H1 (cell line): ENCODE measurements around the gene OST4. TPM values are rescaled to one million over a fixed set of nuclear protein-coding genes. Genes with fewer than 3 reads are reported as not detected.
A peak's percentile ranks its signal among the peaks of the same experiment; 100 is the strongest.

ENCODE experiments used
- CTCF ChIA-PET: fragments of 300-600 bp; sonication (Branson Sonifier 250); formaldehyde crosslinking; loops from one replicate; lab custom pipeline; 2021; ENCODE audit not compliant: partially characterized antibody; lab: Charles Lee
- POLR2A ChIA-PET: fragments of 300-600 bp; sonication (Branson Sonifier 250); formaldehyde crosslinking; loops from one replicate; lab custom pipeline; 2021; ENCODE audit warnings: inconsistent platforms; ENCODE audit not compliant: partially characterized antibody; lab: Charles Lee
- DNase-seq, 2 experiments: peaks; one replicate each; pipeline versions ENCODE4 v3.0.0 to v3.0.0-alpha.2; 2010 to 2022; ENCODE audit warnings: low spot score in 2 of 2, low read depth in 1 of 2, mixed read lengths in 1 of 2
- FAIRE-seq: peaks from 2 replicates; lab custom pipeline; 2011; peaks lifted over from hg19 to GRCh38; lab: Jason Lieb, UNC
- H2AFZ ChIP-seq: 2 replicates; pipeline ENCODE4 v1.8.1; 2012; ENCODE audit warnings: low read length, inconsistent platforms
- H2AK5ac ChIP-seq: 2 replicates; pipeline ENCODE4 v1.6.1; 2013; ENCODE audit warnings: low read depth, low read length
- H2BK120ac ChIP-seq: replicated peaks from 2 replicates; pipeline ENCODE3; 2013; ENCODE audit warnings: low read depth, low read length, inconsistent platforms
- H2BK12ac ChIP-seq: 2 replicates; pipeline ENCODE4 v1.6.1; 2013; ENCODE audit warnings: low read depth, low read length
- H2BK15ac ChIP-seq: 2 replicates; pipeline ENCODE4 v1.6.1; 2013; ENCODE audit warnings: low read length
- H2BK20ac ChIP-seq: 2 replicates; pipeline ENCODE4 v1.6.1; 2013; ENCODE audit warnings: low read length
- H2BK5ac ChIP-seq: 2 replicates; pipeline ENCODE4 v1.6.1; 2013; ENCODE audit warnings: low read depth, low read length
- H3K14ac ChIP-seq: 2 replicates; pipeline ENCODE4 v1.6.1; 2013; ENCODE audit warnings: inconsistent platforms; ENCODE audit not compliant: insufficient read length
- H3K18ac ChIP-seq: 2 replicates; pipeline ENCODE4 v1.6.1; 2013; ENCODE audit warnings: low read length; ENCODE audit errors: extremely low read depth
- H3K23ac ChIP-seq: 2 replicates; pipeline ENCODE4 v1.6.1; 2013; ENCODE audit warnings: inconsistent platforms; ENCODE audit not compliant: insufficient read length
- H3K23me2 ChIP-seq: 2 replicates; pipeline ENCODE4 v1.6.1; 2013; ENCODE audit warnings: low read depth, low read length
- H3K27ac ChIP-seq: 2 replicates; pipeline ENCODE4 v1.6.1; 2011; ENCODE audit warnings: low read depth, low read length, inconsistent platforms
- H3K27me3 ChIP-seq, 4 experiments: replicated peaks in 1 of 4; 1 replicate in 1 of 4; 2 replicates in 3 of 4; pipeline versions ENCODE4 v1.6.1 to v1.8.1; 2011 to 2013; ENCODE audit warnings: low read length in 3 of 4, mild to moderate bottlenecking in 3 of 4, inconsistent platforms in 2 of 4, mixed read lengths in 2 of 4, moderate library complexity in 1 of 4; ENCODE audit not compliant: control insufficient read depth in 3 of 4, insufficient read depth in 3 of 4; ENCODE audit errors: extremely low read depth in 1 of 4
- H3K36me3 ChIP-seq, 4 experiments: 2 replicates each; pipeline versions ENCODE4 v1.6.1 to v1.8.1; 2011 to 2013; ENCODE audit warnings: mild to moderate bottlenecking in 4 of 4, low read length in 3 of 4, moderate library complexity in 2 of 4, control low read depth in 1 of 4, inconsistent platforms in 1 of 4; ENCODE audit not compliant: insufficient read depth in 4 of 4, control insufficient read depth in 2 of 4
- H3K4ac ChIP-seq: replicated peaks from 2 replicates; pipeline ENCODE3; 2013; ENCODE audit warnings: low read length, low read depth, mixed read lengths, inconsistent platforms; ENCODE audit not compliant: insufficient read length
- H3K4me1 ChIP-seq, 4 experiments: replicated peaks in 1 of 4; 1 replicate in 1 of 4; 2 replicates in 3 of 4; pipeline versions ENCODE4 v1.6.1 to v1.8.1; 2011 to 2013; ENCODE audit warnings: low read length in 3 of 4, inconsistent platforms in 2 of 4, mixed read lengths in 1 of 4; ENCODE audit not compliant: insufficient read depth in 4 of 4, control insufficient read depth in 3 of 4
- H3K4me2 ChIP-seq, 2 experiments: 2 replicates each; pipeline versions ENCODE4 v1.6.1 to v1.8.1; 2011 to 2013; ENCODE audit warnings: low read depth in 2 of 2, low read length in 2 of 2, control low read depth in 1 of 2, inconsistent platforms in 1 of 2, mild to moderate bottlenecking in 1 of 2; ENCODE audit not compliant: insufficient read depth in 1 of 2
- H3K4me3 ChIP-seq, 4 experiments: fragments of 200-600, 300-600 bp in 1 of 4; sonication (generic), shearing (Covaris generic), sonication (Bioruptor Twin) in 1 of 4; 2 replicates each; pipeline versions ENCODE4 v1.5.1 to v1.8.1; 2011 to 2016; ENCODE audit warnings: low read length in 4 of 4, low read depth in 3 of 4, control low read depth in 2 of 4, inconsistent platforms in 2 of 4, mild to moderate bottlenecking in 2 of 4, mixed read lengths in 1 of 4, moderate library complexity in 1 of 4; ENCODE audit not compliant: insufficient read depth in 2 of 4; ENCODE audit errors: extremely low read depth in 1 of 4
- H3K56ac ChIP-seq: replicated peaks from 2 replicates; pipeline ENCODE3; 2013; ENCODE audit warnings: low read depth, mild to moderate bottlenecking, mixed read lengths, low read length, inconsistent platforms; ENCODE audit not compliant: insufficient read length
- H3K79me1 ChIP-seq: 2 replicates; pipeline ENCODE4 v1.6.1; 2013; ENCODE audit warnings: low read depth, low read length, control low read depth
- H3K79me2 ChIP-seq, 2 experiments: 2 replicates each; pipeline versions ENCODE4 v1.6.1 to v1.8.1; 2012 to 2013; ENCODE audit warnings: low read length in 2 of 2, mild to moderate bottlenecking in 2 of 2, inconsistent platforms in 1 of 2; ENCODE audit not compliant: insufficient read depth in 2 of 2, control insufficient read depth in 1 of 2
- H3K9ac ChIP-seq, 4 experiments: replicated peaks in 1 of 4; 1 replicate in 1 of 4; 2 replicates in 3 of 4; pipeline versions ENCODE4 v1.6.1 to v1.8.1; 2011 to 2013; ENCODE audit warnings: low read depth in 3 of 4, low read length in 3 of 4, control low read depth in 2 of 4, mild to moderate bottlenecking in 2 of 4, moderate library complexity in 2 of 4, inconsistent platforms in 1 of 4; ENCODE audit errors: extremely low read depth in 1 of 4
- H3K9me3 ChIP-seq, 2 experiments: 2 replicates each; pipeline versions ENCODE4 v1.6.1 to v1.8.1; 2012 to 2013; ENCODE audit warnings: mild to moderate bottlenecking in 2 of 2, moderate library complexity in 2 of 2, control low read depth in 1 of 2, inconsistent platforms in 1 of 2, low read depth in 1 of 2, low read length in 1 of 2, mixed read lengths in 1 of 2; ENCODE audit not compliant: insufficient read depth in 2 of 2
- H4K20me1 ChIP-seq, 2 experiments: replicated peaks in 1 of 2; 2 replicates each; pipeline versions ENCODE3 to v1.8.1; 2011 to 2013; ENCODE audit warnings: inconsistent platforms in 2 of 2, low read length in 2 of 2, mild to moderate bottlenecking in 1 of 2; ENCODE audit not compliant: insufficient read depth in 2 of 2, control insufficient read depth in 1 of 2
- H4K5ac ChIP-seq: 2 replicates; pipeline ENCODE4 v1.6.1; 2013; ENCODE audit warnings: low read length, low read depth, mixed read lengths, inconsistent platforms; ENCODE audit not compliant: insufficient read length
- H4K8ac ChIP-seq: 2 replicates; pipeline ENCODE4 v1.8.0; 2013; ENCODE audit warnings: mild to moderate bottlenecking, moderate library complexity, low read length, inconsistent platforms; ENCODE audit not compliant: insufficient read depth; ENCODE audit errors: extremely low read depth
- H4K91ac ChIP-seq: replicated peaks from 2 replicates; pipeline ENCODE3; 2013; ENCODE audit warnings: low read length, mixed read lengths, inconsistent platforms; ENCODE audit not compliant: insufficient read length
- BACH1 ChIP-seq: IDR thresholded peaks from 2 replicates; pipeline ENCODE4 v1.6.1; 2012; ENCODE audit warnings: low read length, improper control_type of control experiment
- KDM1A ChIP-seq: fragments of 200-600, 300-600 bp; sonication (generic); IDR thresholded peaks from 2 replicates; pipeline ENCODE4 v1.7.1; 2016; ENCODE audit warnings: mild to moderate bottlenecking, low read length, borderline replicate concordance
- NRF1 ChIP-seq: IDR thresholded peaks from 2 replicates; pipeline ENCODE4 v1.6.1; 2011; ENCODE audit warnings: mild to moderate bottlenecking, low read depth, low read length, improper control_type of control experiment
- POLR2AphosphoS5 ChIP-seq: IDR thresholded peaks from 2 replicates; pipeline ENCODE4 v1.6.1; 2011; ENCODE audit warnings: low read depth, low read length
- RAD21 ChIP-seq, 2 experiments: IDR thresholded peaks in 1 of 2; conservative IDR thresholded peaks in 1 of 2; 2 replicates each; pipeline ENCODE4 v1.6.1; 2011; ENCODE audit warnings: low read depth in 2 of 2, low read length in 2 of 2, improper control_type of control experiment in 1 of 2, inconsistent platforms in 1 of 2, mild to moderate bottlenecking in 1 of 2, moderate library complexity in 1 of 2
- RFX5 ChIP-seq: IDR thresholded peaks from 2 replicates; pipeline ENCODE4 v1.6.1; 2011; ENCODE audit warnings: low read depth, low read length, improper control_type of control experiment, borderline replicate concordance
- SIN3A ChIP-seq, 2 experiments: IDR thresholded peaks in 1 of 2; conservative IDR thresholded peaks in 1 of 2; 2 replicates each; pipeline ENCODE4 v1.6.1; 2011 to 2012; ENCODE audit warnings: low read length in 2 of 2, improper control_type of control experiment in 1 of 2, low read depth in 1 of 2, mild to moderate bottlenecking in 1 of 2
- TAF7 ChIP-seq: optimal IDR thresholded peaks from 2 replicates; pipeline ENCODE3; 2011; ENCODE audit warnings: low read depth, mild to moderate bottlenecking, inconsistent platforms, low read length, moderate library complexity, borderline replicate concordance
- TBP ChIP-seq: IDR thresholded peaks from 2 replicates; pipeline ENCODE4 v1.6.1; 2011; ENCODE audit warnings: low read depth, low read length, improper control_type of control experiment
- WGBS, 2 experiments: shearing (Covaris generic) in 1 of 2; methylation state at CpG; one replicate each; pipeline versions ENCODE4 v1.1.6 to v1.1.7; 2013 to 2015; ENCODE audit warnings: low lambda C conversion rate in 2 of 2, mixed read lengths in 2 of 2, inconsistent platforms in 1 of 2, low coverage in 1 of 2, missing lambda C conversion rate in 1 of 2; ENCODE audit not compliant: insufficient replicate concordance in 2 of 2, insufficient coverage in 1 of 2, insufficient read length in 1 of 2; ENCODE audit errors: extremely low coverage in 1 of 2, missing lambda C conversion rate in 1 of 2; 5-methylcytosine and 5-hydroxymethylcytosine counted together
- polyA plus RNA-seq, 7 experiments: library from polyadenylated mRNA; depleted of rRNA in 3 of 7; stranded (reverse) in 5 of 7; unstranded in 2 of 7; fragments of >200 nt in 5 of 7; fragments of 200-250 nt in 2 of 7; gene quantifications; 1 replicate in 5 of 7; 2 replicates in 1 of 7; 4 replicates in 1 of 7; pipeline versions ENCODE4 v1.2.1 to v1.2.3, GENCODE V29; 2011 to 2013; ENCODE audit warnings: missing spikeins in 2 of 7, mixed read lengths in 2 of 7
- total RNA-seq: library from RNA; stranded (reverse); fragmentation: NEBNext Ultra II Directional; extraction: Animal tissue kit (Norgen Biotek cat#: 25700); gene quantifications from 2 replicates; pipeline ENCODE4 v1.2.1, GENCODE V29; 2021
- TF ChIP-seq, protein P1 (sequence below), 3 experiments: IDR thresholded peaks; 1 replicate in 2 of 3; 2 replicates in 1 of 3; pipeline versions ENCODE4 v1.5.1 to v1.6.1; 2011; ENCODE audit warnings: low read length in 3 of 3, mild to moderate bottlenecking in 3 of 3, inconsistent platforms in 2 of 3, low read depth in 1 of 3, moderate library complexity in 1 of 3; ENCODE audit not compliant: insufficient read depth in 1 of 3; ENCODE audit errors: control extremely low read depth in 1 of 3

OST4 gene
- total and polyA plus RNA-seq, 2 of the 8 experiments (the other 6 are each of a cell fraction or from before 2014, with no cell fraction given): 225 to 865 TPM

- no peak overlapping the region for H3K4me2 ChIP-seq
- no peak overlapping the region for H2BK5ac ChIP-seq
- H3K27ac ChIP-seq: no peak overlapping the region
- H3K36me3 ChIP-seq: peaks cover 0 to 3% (median 1%) of the 10 kb centered on the region in 4 experiments; a peak in 3 of 8 replicates
- H3K23me2 ChIP-seq: no peaks in the 10 kb centered on the region
- no peak overlapping the region for H3K14ac ChIP-seq
- WGBS, 2 experiments: 61% methylated on average over 15 of the region's 18 CpGs; no CpG with 5 or more reads in 1 of the 2 experiments
- H2AFZ ChIP-seq: no peak overlapping the region
- H3K9me3 ChIP-seq: no peaks in the 10 kb centered on the region
- peaks cover 0 to 4% (median under 1%) of the 10 kb centered on the region in 4 experiments; a peak in 1 of 7 replicates for H3K4me1 ChIP-seq
- no peak overlapping the region for H4K5ac ChIP-seq
- DNase-seq: peak; percentile 47 to 87
- H4K8ac ChIP-seq: no peak overlapping the region; the same call in 1 of the 2 replicates
- no peak overlapping the region; the same call in 1 of the 2 replicates for H3K18ac ChIP-seq
- no peak for FAIRE-seq
- H3K27me3 ChIP-seq: no peaks in the 10 kb centered on the region; a peak in 1 of 7 replicates
- ChIA-PET POLR2A (interaction anchor here (0.7 to 1.6 kb wide), 5 partner anchors 9 to 188 kb away, joined by 3 to 8 read pairs (median 3); partner anchors contain the start of genes ATRAID, MAPRE3 and SLC5A6), CTCF (interaction anchor here (0.6 to 6.1 kb wide), 40 partner anchors 8 to 584 kb away, joined by 3 to 122 read pairs (median 6); partner anchors contain the start of genes AGBL5, DPYSL5, MAPRE3 and TMEM214)
- no peak overlapping the region for H3K4me3 ChIP-seq
- no peak overlapping the region for H2AK5ac ChIP-seq
- H2BK120ac ChIP-seq: no peak overlapping the region
- no peak overlapping the region for H2BK20ac ChIP-seq
- no peak overlapping the region for H4K91ac ChIP-seq
- H3K4ac ChIP-seq: no peak overlapping the region
- no peak overlapping the region for H3K23ac ChIP-seq
- peaks cover 2% of the 10 kb centered on the region; the same call in 1 of the 2 replicates for H3K79me1 ChIP-seq
- H3K79me2 ChIP-seq: no peaks in the 10 kb centered on the region
- no peak overlapping the region for H2BK15ac ChIP-seq
- H3K9ac ChIP-seq: no peak overlapping the region
- no peak overlapping the region for H3K56ac ChIP-seq
- no peak overlapping the region for H2BK12ac ChIP-seq
- H4K20me1 ChIP-seq: peaks cover 0 to 11% of the 10 kb centered on the region in 2 experiments
- TF ChIP-seq, protein P1, sequence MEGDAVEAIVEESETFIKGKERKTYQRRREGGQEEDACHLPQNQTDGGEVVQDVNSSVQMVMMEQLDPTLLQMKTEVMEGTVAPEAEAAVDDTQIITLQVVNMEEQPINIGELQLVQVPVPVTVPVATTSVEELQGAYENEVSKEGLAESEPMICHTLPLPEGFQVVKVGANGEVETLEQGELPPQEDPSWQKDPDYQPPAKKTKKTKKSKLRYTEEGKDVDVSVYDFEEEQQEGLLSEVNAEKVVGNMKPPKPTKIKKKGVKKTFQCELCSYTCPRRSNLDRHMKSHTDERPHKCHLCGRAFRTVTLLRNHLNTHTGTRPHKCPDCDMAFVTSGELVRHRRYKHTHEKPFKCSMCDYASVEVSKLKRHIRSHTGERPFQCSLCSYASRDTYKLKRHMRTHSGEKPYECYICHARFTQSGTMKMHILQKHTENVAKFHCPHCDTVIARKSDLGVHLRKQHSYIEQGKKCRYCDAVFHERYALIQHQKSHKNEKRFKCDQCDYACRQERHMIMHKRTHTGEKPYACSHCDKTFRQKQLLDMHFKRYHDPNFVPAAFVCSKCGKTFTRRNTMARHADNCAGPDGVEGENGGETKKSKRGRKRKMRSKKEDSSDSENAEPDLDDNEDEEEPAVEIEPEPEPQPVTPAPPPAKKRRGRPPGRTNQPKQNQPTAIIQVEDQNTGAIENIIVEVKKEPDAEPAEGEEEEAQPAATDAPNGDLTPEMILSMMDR (IDR thresholded peaks at IDR 0.05; ENCODE audit: control extremely low read depth in 1 of 3, insufficient read depth in 1 of 3, low read depth in 1 of 3, low read length in 3 of 3): peak; percentile 79 to 81 (median 79)
- TF ChIP-seq SIN3A (conservative IDR thresholded peaks at IDR 0.05 in 1 of 2, IDR thresholded peaks at IDR 0.05 in 1 of 2; ENCODE audit: low read depth in 1 of 2, low read length in 2 of 2) (0 out of 4 replicates have a peak, but pooled peaks of 1 of the 2 experiments have one; percentile 26), RFX5 (no peak), TBP (no peak), KDM1A (no peak), NRF1 (no peak), POLR2AphosphoS5 (no peak), RAD21 (IDR thresholded peaks at IDR 0.05 in 1 of 2, conservative IDR thresholded peaks at IDR 0.05 in 1 of 2; ENCODE audit: low read depth in 2 of 2, low read length in 2 of 2) (peak; percentile 52 to 63), TAF7 (no peak), BACH1 (no peak)
Measured at GRCh38 chr2:27024188-27024587, 47.3 kb downstream of the OST4 start.
